ENCODE data around the gene RREB1.
A peak's percentile ranks its signal among the peaks of the same experiment; 100 is the strongest.

The RREB1 gene

GRCh38 chr6:7098993-7099392 lies 8.8 kb upstream of the RREB1 start:
- H3K4me1 ChIP-seq (ENCODE audit: control extremely low read depth in 1 of 4, control insufficient read depth in 4 of 4, insufficient read depth in 4 of 4, low read length in 3 of 4), result peaks cover 5 to 40% (median 16%) of the 10 kb centered on the region in 4 experiments
- H3K27ac ChIP-seq (ENCODE audit: insufficient read depth in 1 of 2, low read depth in 1 of 2, low read length in 2 of 2, poor library complexity in 1 of 2, severe bottlenecking in 2 of 2), result no peak overlapping the region
- DNase-seq, result no peak
- POLR2A ChIA-PET, result no interaction called here
- no peaks in the 10 kb centered on the region for H3K27me3 ChIP-seq (replicated peaks in 2 of 5; ENCODE audit: control insufficient read depth in 4 of 5, insufficient read depth in 5 of 5, low read length in 4 of 5)
- no peaks in the 10 kb centered on the region for H3K9me3 ChIP-seq (ENCODE audit: control extremely low read depth in 1 of 5, control insufficient read depth in 4 of 5, insufficient read depth in 2 of 5, low read depth in 1 of 5, low read length in 4 of 5)
- CTCF ChIA-PET, result interaction anchor here (0.7 to 2.2 kb wide), 3 partner anchors 9 to 14 kb away, joined by 3 to 9 read pairs (median 3); partner anchors contain the start of gene RREB1
- H3K4me3 ChIP-seq (ENCODE audit: control insufficient read depth in 1 of 7, extremely low read depth in 1 of 7, insufficient read depth in 4 of 7, low read depth in 2 of 7, low read length in 6 of 7), result no peak overlapping the region
- no peaks in the 10 kb centered on the region for H3K36me3 ChIP-seq (ENCODE audit: control insufficient read depth in 4 of 4, insufficient read depth in 4 of 4, low read length in 3 of 4)
- WGBS (ENCODE audit: insufficient coverage), result no CpG with 5 or more reads among the region's 2 CpGs

GRCh38 chr6:7100072-7100752 lies 7.5 kb upstream of the RREB1 start:
- WGBS (ENCODE audit: insufficient coverage), result 50% methylated on average over 2 of the region's 3 CpGs
- CTCF ChIA-PET, result interaction anchor here (2.2 kb wide), 1 partner anchor 13 kb away, joined by 9 read pairs; no protein-coding TSS in a partner anchor
- peak overlapping the region in 1 of 7 experiments; percentile 35 for H3K4me3 ChIP-seq (ENCODE audit: control insufficient read depth in 1 of 7, extremely low read depth in 1 of 7, insufficient read depth in 4 of 7, low read depth in 2 of 7, low read length in 6 of 7)
- no peaks in the 10 kb centered on the region for H3K27me3 ChIP-seq (replicated peaks in 2 of 5; ENCODE audit: control insufficient read depth in 4 of 5, insufficient read depth in 5 of 5, low read length in 4 of 5)
- H3K9me3 ChIP-seq (ENCODE audit: control extremely low read depth in 1 of 5, control insufficient read depth in 4 of 5, insufficient read depth in 2 of 5, low read depth in 1 of 5, low read length in 4 of 5), result no peaks in the 10 kb centered on the region
- H3K4me1 ChIP-seq (ENCODE audit: control extremely low read depth in 1 of 4, control insufficient read depth in 4 of 4, insufficient read depth in 4 of 4, low read length in 3 of 4), result peaks cover 5 to 40% (median 16%) of the 10 kb centered on the region in 4 experiments
- H3K27ac ChIP-seq (ENCODE audit: insufficient read depth in 1 of 2, low read depth in 1 of 2, low read length in 2 of 2, poor library complexity in 1 of 2, severe bottlenecking in 2 of 2), result no peak overlapping the region
- POLR2A ChIA-PET, result interaction anchor here (0.6 kb wide), 1 partner anchor 283 kb away, joined by 4 read pairs; no protein-coding TSS in a partner anchor
- peak in 2 of 3 donors; percentile 51 to 65 for DNase-seq
- H3K36me3 ChIP-seq (ENCODE audit: control insufficient read depth in 4 of 4, insufficient read depth in 4 of 4, low read length in 3 of 4), result no peaks in the 10 kb centered on the region

GRCh38 chr6:7100753-7101081 lies 7.0 kb upstream of the RREB1 start:
- no peak for DNase-seq
- POLR2A ChIA-PET, result no interaction called here
- Histone ChIP-seq H3K27ac (ENCODE audit: insufficient read depth in 1 of 2, low read depth in 1 of 2, low read length in 2 of 2, poor library complexity in 1 of 2, severe bottlenecking in 2 of 2) (no peak overlapping the region), H3K4me1 (ENCODE audit: control extremely low read depth in 1 of 4, control insufficient read depth in 4 of 4, insufficient read depth in 4 of 4, low read length in 3 of 4) (peaks cover 5 to 43% (median 16%) of the 10 kb centered on the region in 4 experiments), H3K4me3 (ENCODE audit: control insufficient read depth in 1 of 7, extremely low read depth in 1 of 7, insufficient read depth in 4 of 7, low read depth in 2 of 7, low read length in 6 of 7) (no peak overlapping the region), H3K9me3 (ENCODE audit: control extremely low read depth in 1 of 5, control insufficient read depth in 4 of 5, insufficient read depth in 2 of 5, low read depth in 1 of 5, low read length in 4 of 5) (no peaks in the 10 kb centered on the region), H3K27me3 (replicated peaks in 2 of 5; ENCODE audit: control insufficient read depth in 4 of 5, insufficient read depth in 5 of 5, low read length in 4 of 5) (no peaks in the 10 kb centered on the region), H3K36me3 (ENCODE audit: control insufficient read depth in 4 of 4, insufficient read depth in 4 of 4, low read length in 3 of 4) (no peaks in the 10 kb centered on the region)
- CTCF ChIA-PET, result interaction anchor here (0.6 kb wide), 1 partner anchor 14 kb away, joined by 3 read pairs; no protein-coding TSS in a partner anchor
- 98% methylated on average over 10 of the region's 10 CpGs for WGBS (ENCODE audit: insufficient coverage)

GRCh38 chr6:7101290-7101689 lies 6.5 kb upstream of the RREB1 start:
- CTCF ChIA-PET, result interaction anchor here (0.6 to 0.8 kb wide), 2 partner anchors 14 to 441 kb away, joined by 3 read pairs; no protein-coding TSS in a partner anchor
- WGBS (ENCODE audit: insufficient coverage), result 98% methylated on average over 8 of the region's 8 CpGs
- Histone ChIP-seq H3K36me3 (ENCODE audit: control insufficient read depth in 4 of 4, insufficient read depth in 4 of 4, low read length in 3 of 4) (no peaks in the 10 kb centered on the region), H3K4me1 (ENCODE audit: control extremely low read depth in 1 of 4, control insufficient read depth in 4 of 4, insufficient read depth in 4 of 4, low read length in 3 of 4) (peaks cover 5 to 48% (median 19%) of the 10 kb centered on the region in 4 experiments), H3K4me3 (ENCODE audit: control insufficient read depth in 1 of 7, extremely low read depth in 1 of 7, insufficient read depth in 4 of 7, low read depth in 2 of 7, low read length in 6 of 7) (no peak overlapping the region), H3K27ac (ENCODE audit: insufficient read depth in 1 of 2, low read depth in 1 of 2, low read length in 2 of 2, poor library complexity in 1 of 2, severe bottlenecking in 2 of 2) (no peak overlapping the region), H3K9me3 (ENCODE audit: control extremely low read depth in 1 of 5, control insufficient read depth in 4 of 5, insufficient read depth in 2 of 5, low read depth in 1 of 5, low read length in 4 of 5) (no peaks in the 10 kb centered on the region), H3K27me3 (replicated peaks in 2 of 5; ENCODE audit: control insufficient read depth in 4 of 5, insufficient read depth in 5 of 5, low read length in 4 of 5) (no peaks in the 10 kb centered on the region)
- POLR2A ChIA-PET, result no interaction called here
- no peak for DNase-seq

GRCh38 chr6:7104752-7105151 lies 3.0 kb upstream of the RREB1 start:
- peak in 1 of 3 donors; percentile 20 for DNase-seq
- no peaks in the 10 kb centered on the region for H3K27me3 ChIP-seq (replicated peaks in 2 of 5; ENCODE audit: control insufficient read depth in 4 of 5, insufficient read depth in 5 of 5, low read length in 4 of 5)
- H3K4me3 ChIP-seq (ENCODE audit: control insufficient read depth in 1 of 7, extremely low read depth in 1 of 7, insufficient read depth in 4 of 7, low read depth in 2 of 7, low read length in 6 of 7), result no peak overlapping the region
- H3K4me1 ChIP-seq (ENCODE audit: control extremely low read depth in 1 of 4, control insufficient read depth in 4 of 4, insufficient read depth in 4 of 4, low read length in 3 of 4), result peaks cover 5 to 39% (median 20%) of the 10 kb centered on the region in 4 experiments
- ChIA-PET CTCF (interaction anchor here (0.9 to 2.7 kb wide), 2 partner anchors 10 to 135 kb away, joined by 3 to 18 read pairs; no protein-coding TSS in a partner anchor), POLR2A (no interaction called here)
- no peak overlapping the region for H3K27ac ChIP-seq (ENCODE audit: insufficient read depth in 1 of 2, low read depth in 1 of 2, low read length in 2 of 2, poor library complexity in 1 of 2, severe bottlenecking in 2 of 2)
- WGBS (ENCODE audit: insufficient coverage), result 100% methylated on average over 1 of the region's 3 CpGs
- H3K9me3 ChIP-seq (ENCODE audit: control extremely low read depth in 1 of 5, control insufficient read depth in 4 of 5, insufficient read depth in 2 of 5, low read depth in 1 of 5, low read length in 4 of 5), result no peaks in the 10 kb centered on the region
- H3K36me3 ChIP-seq (ENCODE audit: control insufficient read depth in 4 of 4, insufficient read depth in 4 of 4, low read length in 3 of 4), result no peaks in the 10 kb centered on the region

- Histone ChIP-seq H3K36me3 (ENCODE audit: control insufficient read depth in 4 of 4, insufficient read depth in 4 of 4, low read length in 3 of 4) (no peaks in the 10 kb centered on the region), H3K4me1 (ENCODE audit: control extremely low read depth in 1 of 4, control insufficient read depth in 4 of 4, insufficient read depth in 4 of 4, low read length in 3 of 4) (peaks cover 0 to 38% (median 21%) of the 10 kb centered on the region in 4 experiments), H3K27me3 (replicated peaks in 2 of 5; ENCODE audit: control insufficient read depth in 4 of 5, insufficient read depth in 5 of 5, low read length in 4 of 5) (no peaks in the 10 kb centered on the region), H3K9me3 (ENCODE audit: control extremely low read depth in 1 of 5, control insufficient read depth in 4 of 5, insufficient read depth in 2 of 5, low read depth in 1 of 5, low read length in 4 of 5) (no peaks in the 10 kb centered on the region), H3K4me3 (ENCODE audit: control insufficient read depth in 1 of 7, extremely low read depth in 1 of 7, insufficient read depth in 4 of 7, low read depth in 2 of 7, low read length in 6 of 7) (peak overlapping the region; percentile 87 to 99 (median 93)), H3K27ac (ENCODE audit: insufficient read depth in 1 of 2, low read depth in 1 of 2, low read length in 2 of 2, poor library complexity in 1 of 2, severe bottlenecking in 2 of 2) (peak overlapping the region; percentile 68 to 84)
- CTCF ChIA-PET, result interaction anchor here (0.9 to 2.7 kb wide), 14 partner anchors 10 to 265 kb away, joined by 3 to 18 read pairs (median 4); no protein-coding TSS in a partner anchor
- DNase-seq, result no peak
- 16% methylated on average over 6 of the region's 10 CpGs for WGBS (ENCODE audit: insufficient coverage)
- POLR2A ChIA-PET, result interaction anchor here (0.5 to 1.3 kb wide), 4 partner anchors 19 to 276 kb away, joined by 3 to 4 read pairs (median 4); no protein-coding TSS in a partner anchor
Observed at GRCh38 chr6:7106215-7106751, 1.5 kb upstream of the RREB1 start.

Measured in common myeloid progenitor, CD34-positive (primary cell).